Left ventricle myocardium superior (tissue), 1 donor: ENCODE results near the gene HNRNPF. TPM values are rescaled to one million over a fixed set of nuclear protein-coding genes. Genes with fewer than 3 reads are reported as not detected.
A peak's percentile ranks its signal among the peaks of the same experiment; 100 is the strongest.

Experiments
- ATAC-seq: fragments of 200-7000 bp; cut with Tn5 transposase; one replicate; pipeline ENCODE4 v1.9.1; 2020; ENCODE audit warnings: mild to moderate bottlenecking, moderate library complexity
- DNase-seq: peaks from one replicate; pipeline ENCODE4 v3.0.0-alpha.2; 2020
- intact Hi-C: fragments of 100-400 bp; cut with micrococcal nuclease; formaldehyde crosslinking; loops from one replicate; pipeline ENCODE4 v1.11.0; 2022
- total RNA-seq: library from RNA; stranded (reverse); fragmentation: NEBNext Ultra II Directional; extraction: Animal tissue kit (Norgen Biotek cat#: 25700); gene quantifications from one replicate; pipeline ENCODE4 v1.2.1, GENCODE V29; 2021
- donor health status: DM: no; HTN: yes; CAD: no; lungs with severe emphysema.

HNRNPF gene
- total RNA-seq, 1 donor from 2014 or later: 77.3 TPM

GRCh38 chr10:43385412-43386004, 23.5 kb downstream of the HNRNPF start:
- DNase-seq: peak; percentile 3
- intact Hi-C loops: no loop called here
- no peak for ATAC-seq

- ATAC-seq (peak; percentile 64), DNase-seq (peak; percentile 27)
- intact Hi-C loops: no loop called here
Observed at GRCh38 chr10:43384252-43385221, 24.4 kb downstream of the HNRNPF start.

- ATAC-seq (no peak), DNase-seq (peak; percentile 10)
- intact Hi-C loops: no loop called here
Observed at GRCh38 chr10:43383204-43383971, 25.6 kb downstream of the HNRNPF start.

- intact Hi-C loops: no loop called here
- no peak for ATAC-seq
- no peak for DNase-seq
Observed at GRCh38 chr10:43380610-43381222, 28.3 kb downstream of the HNRNPF start.

- DNase-seq: no peak
- intact Hi-C loops: no loop called here
- no peak for ATAC-seq
Observed at GRCh38 chr10:43377424-43377883, 31.5 kb downstream of the HNRNPF start.

GRCh38 chr10:43376828-43377423, 32.1 kb downstream of the HNRNPF start:
- intact Hi-C loops: no loop called here
- ATAC-seq (no peak), DNase-seq (no peak)

- intact Hi-C loops: no loop called here
- no peak for ATAC-seq
- DNase-seq: no peak
Observed at GRCh38 chr10:43376046-43376635, 32.8 kb downstream of the HNRNPF start.

GRCh38 chr10:43375401-43376020, 33.5 kb downstream of the HNRNPF start:
- ATAC-seq: no peak
- intact Hi-C loops: no loop called here
- DNase-seq: no peak

GRCh38 chr10:43374194-43374593, 34.8 kb downstream of the HNRNPF start:
- no peak for DNase-seq
- intact Hi-C loops: no loop called here
- no peak for ATAC-seq

- ATAC-seq: no peak
- intact Hi-C loops: no loop called here
- DNase-seq: no peak
Observed at GRCh38 chr10:43373461-43373860, 35.5 kb downstream of the HNRNPF start.

- ATAC-seq: peak; percentile 70
- DNase-seq: no peak
- intact Hi-C loops: no loop called here
Observed at GRCh38 chr10:43372765-43373361, 36.1 kb downstream of the HNRNPF start.

GRCh38 chr10:43371418-43371817, 37.6 kb downstream of the HNRNPF start, which contains the start of gene FXYD4:
FXYD4 (plus strand) TSS chr10:43371636; CDS start chr10:43373747, 2,111 bp downstream.
- intact Hi-C loops: no loop called here
- DNase-seq (peak; percentile 15), ATAC-seq (no peak)

GRCh38 chr10:43370671-43371215, 38.2 kb downstream of the HNRNPF start:
- DNase-seq: peak; percentile 18
- intact Hi-C loops: no loop called here
- ATAC-seq: no peak

GRCh38 chr10:43369921-43370320, 39.1 kb downstream of the HNRNPF start:
- ATAC-seq: no peak
- intact Hi-C loops: no loop called here
- DNase-seq: peak; percentile 13

GRCh38 chr10:43365001-43365400, 44.0 kb downstream of the HNRNPF start:
- intact Hi-C loops: no loop called here
- DNase-seq: no peak
- no peak for ATAC-seq

- intact Hi-C loops: no loop called here
- peak; percentile 99 for ATAC-seq
- peak; percentile 98 for DNase-seq
Observed at GRCh38 chr10:43362191-43362839, 46.7 kb downstream of the HNRNPF start.
